Activated CD4-positive, alpha-beta memory T cell treated with anti-CD3 and anti-CD28 coated beads, Interleukin-2, amount 10 ng/mL, durations not matched to agents 7 days and 5 days (primary cell): ENCODE measurements around the gene RTF2. TPM values are rescaled to one million over a fixed set of nuclear protein-coding genes. Genes with fewer than 3 reads are reported as not detected.

ENCODE experiments used
- CTCF ChIA-PET: fragments of 350-600 bp; sonication (Branson Sonifier 250); formaldehyde crosslinking; loops from one replicate; lab custom pipeline; 2021; ENCODE audit warnings: antibody characterized with exemption, inconsistent platforms; lab: Charles Lee
- POLR2A ChIA-PET: fragments of 350-600 bp; sonication (Branson Sonifier 250); formaldehyde crosslinking; loops from one replicate; lab custom pipeline; 2021; ENCODE audit warnings: antibody characterized with exemption; lab: Charles Lee
- DNase-seq: peaks from one replicate; pipeline ENCODE4 v3.0.0-alpha.2; 2020
- H3K27ac Mint-ChIP-seq: one replicate; pipeline ENCODE4 v1.8.0; 2021; ENCODE audit warnings: mild to moderate bottlenecking, mixed read lengths
- H3K27me3 Mint-ChIP-seq: one replicate; pipeline ENCODE4 v1.8.0; 2021; ENCODE audit warnings: mixed read lengths
- H3K36me3 Mint-ChIP-seq: one replicate; pipeline ENCODE4 v1.8.0; 2021; ENCODE audit warnings: low read depth, mixed read lengths
- H3K4me1 Mint-ChIP-seq: one replicate; pipeline ENCODE4 v1.8.0; 2021; ENCODE audit warnings: mixed read lengths
- H3K4me3 Mint-ChIP-seq: one replicate; pipeline ENCODE4 v1.8.0; 2021; ENCODE audit warnings: mild to moderate bottlenecking, mixed read lengths
- H3K9me3 Mint-ChIP-seq: one replicate; pipeline ENCODE4 v1.8.0; 2021; ENCODE audit warnings: mixed read lengths
- total RNA-seq, 2 experiments: library from RNA; stranded (reverse); gene quantifications; one replicate each; pipeline ENCODE4 v1.2.3, GENCODE V29; 2021

Gene RTF2
- 100 to 1,000 TPM; 121 TPM for total RNA-seq

DNA sequence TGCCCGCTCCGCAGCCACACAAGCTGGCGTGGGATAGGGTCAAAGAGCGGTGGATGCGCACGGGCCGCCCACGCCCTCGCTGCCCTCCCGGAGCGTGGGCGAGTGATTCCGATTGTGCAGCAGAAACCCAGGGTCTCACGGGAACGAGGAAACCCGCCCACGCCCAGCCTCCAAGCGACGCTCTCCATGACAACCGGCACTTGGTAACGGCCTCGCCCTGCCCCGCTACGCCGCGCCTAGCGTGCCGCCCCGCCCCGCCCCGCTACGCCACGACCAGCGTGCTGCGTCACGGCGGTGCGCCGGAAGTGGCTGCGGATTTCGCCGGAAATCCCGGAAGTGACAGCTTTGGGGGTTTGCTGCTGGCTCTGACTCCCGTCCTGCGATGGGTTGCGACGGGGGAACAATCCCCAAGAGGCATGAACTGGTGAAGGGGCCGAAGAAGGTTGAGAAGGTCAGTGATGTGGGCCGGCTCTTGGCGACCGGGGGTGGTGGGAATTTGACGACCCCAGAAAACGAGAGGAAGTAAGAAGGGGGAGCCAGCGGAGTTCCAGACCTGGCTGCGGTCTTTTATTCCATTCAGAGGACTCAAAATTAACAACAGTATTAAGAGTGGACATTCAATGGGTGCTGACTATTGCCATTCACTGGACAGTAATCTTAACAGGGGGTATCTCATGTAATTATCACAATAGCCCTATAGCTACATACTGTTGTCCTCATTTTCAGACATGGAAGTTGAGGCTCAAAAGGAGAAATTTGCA, at the start of gene RTF2:
Gene RTF2 (plus strand): TSS at position 312 of the 761 bp plus-strand sequence. CDS start 71 bp downstream, at position 383.
- DNase-seq = peak; percentile 98
- H3K9me3 Mint-ChIP-seq = no peaks in the 10 kb centered on the region
- POLR2A ChIA-PET = interaction anchor here (1.0 to 2.6 kb wide), 13 partner anchors 8 to 109 kb away, joined by 3 to 41 read pairs (median 5); partner anchors contain the start of genes AURKA, CASS4 and CSTF1
- peak within 1 kb of the TSS; percentile 98 for H3K27ac Mint-ChIP-seq
- H3K36me3 Mint-ChIP-seq = peaks cover 28% of the 10 kb centered on the region
- CTCF ChIA-PET = interaction anchor here (0.8 to 2.2 kb wide), 6 partner anchors 57 to 110 kb away, joined by 3 to 12 read pairs (median 4); partner anchors contain the start of genes AURKA, CSTF1 and FAM210B
- no peaks in the 10 kb centered on the region for H3K27me3 Mint-ChIP-seq
- H3K4me3 Mint-ChIP-seq = peak within 1 kb of the TSS; percentile 100
- peaks cover 65% of the 10 kb centered on the region for H3K4me1 Mint-ChIP-seq

DNA sequence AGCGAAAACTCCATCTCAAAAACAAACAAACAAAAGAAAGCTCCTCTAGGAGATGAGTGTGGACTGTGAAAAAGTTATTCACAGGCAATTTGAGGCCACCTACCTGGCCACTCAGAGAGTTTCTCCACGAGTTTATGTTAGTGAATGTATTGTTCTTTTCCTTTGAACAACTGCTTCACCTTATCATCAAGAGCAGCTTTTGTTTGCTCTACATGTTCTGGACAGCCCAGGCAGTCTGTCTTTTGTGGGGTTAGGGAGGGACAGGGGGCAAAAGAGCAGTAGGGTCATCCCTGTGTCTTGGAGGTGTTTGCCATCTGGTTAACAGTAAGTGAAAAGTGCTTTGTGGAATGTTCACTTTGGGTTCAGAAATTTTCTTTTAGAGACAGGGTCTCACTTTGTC, 48.4 kb upstream of the RTF2 start:
- no peak for DNase-seq
- peaks cover 43% of the 10 kb centered on the region for H3K36me3 Mint-ChIP-seq
- H3K4me1 Mint-ChIP-seq = peaks cover 77% of the 10 kb centered on the region
- no peaks in the 10 kb centered on the region for H3K9me3 Mint-ChIP-seq
- ChIA-PET POLR2A (interaction anchor here (0.9 to 6.2 kb wide), 4 partner anchors 9 to 28 kb away, joined by 3 to 50 read pairs (median 12); partner anchors contain the start of genes AURKA and CSTF1), CTCF (no interaction called here)
- no peaks in the 10 kb centered on the region for H3K27me3 Mint-ChIP-seq
- H3K4me3 Mint-ChIP-seq = no peak overlapping the region
- no peak overlapping the region for H3K27ac Mint-ChIP-seq

- H3K27me3 Mint-ChIP-seq = no peaks in the 10 kb centered on the region
- no peak for DNase-seq
- H3K4me1 Mint-ChIP-seq = peaks cover 75% of the 10 kb centered on the region
- POLR2A ChIA-PET = interaction anchor here (0.9 to 3.8 kb wide), 5 partner anchors 8 to 33 kb away, joined by 3 to 28 read pairs (median 5); partner anchors contain the start of genes AURKA, CASS4 and CSTF1
- no peak overlapping the region for H3K4me3 Mint-ChIP-seq
- CTCF ChIA-PET = interaction anchor here (1.1 to 1.2 kb wide), 2 partner anchors 9 to 95 kb away, joined by 3 to 5 read pairs; partner anchors contain the start of gene CASS4
- H3K36me3 Mint-ChIP-seq = peaks cover 46% of the 10 kb centered on the region
- H3K9me3 Mint-ChIP-seq = no peaks in the 10 kb centered on the region
- peak overlapping the region; percentile 31 for H3K27ac Mint-ChIP-seq
These were observed 47.3 kb upstream of the RTF2 start for GRCh38 chr20:56420940-56421688.

DNA sequence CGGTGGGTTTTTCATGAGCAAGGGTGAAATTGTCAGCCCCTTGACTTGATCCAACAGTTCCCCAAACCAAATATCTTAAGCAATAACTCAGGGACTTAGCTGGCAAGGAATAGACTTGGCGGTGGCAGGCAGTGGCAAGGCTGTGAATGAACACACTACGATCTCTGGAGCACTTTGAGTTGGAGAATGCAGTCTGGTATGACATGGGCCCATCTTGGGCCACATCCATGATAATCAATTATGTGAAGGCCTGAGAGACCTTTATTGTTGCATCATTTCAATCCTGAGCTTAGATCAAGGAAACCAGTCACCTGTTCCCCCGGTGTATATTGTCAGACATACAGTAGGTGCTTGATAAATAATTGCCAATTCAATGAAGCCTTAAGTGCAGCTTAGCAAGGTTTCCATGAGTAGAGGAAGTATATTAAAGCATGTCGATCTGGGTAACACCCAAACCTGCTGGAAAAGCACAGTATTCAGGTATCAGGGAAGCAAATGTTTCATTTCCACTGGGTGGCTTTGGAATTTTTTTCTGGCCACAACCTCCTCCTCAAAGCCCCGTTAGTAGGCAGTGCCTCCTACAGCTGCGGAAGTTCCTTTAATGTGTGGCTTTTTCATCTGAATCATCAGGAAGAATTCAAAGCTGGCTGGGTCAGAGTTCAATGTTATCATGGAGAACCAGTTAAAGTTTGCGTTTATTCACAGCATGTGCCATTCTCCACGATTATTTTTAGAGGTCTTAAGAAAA, 46.2 kb upstream of the RTF2 start:
- Mint-ChIP-seq H3K4me1 (peaks cover 68% of the 10 kb centered on the region), H3K36me3 (peaks cover 40% of the 10 kb centered on the region), H3K4me3 (peak overlapping the region; percentile 8), H3K9me3 (no peaks in the 10 kb centered on the region), H3K27ac (peak overlapping the region; percentile 52), H3K27me3 (no peaks in the 10 kb centered on the region)
- ChIA-PET POLR2A (interaction anchor here (0.9 to 3.8 kb wide), 7 partner anchors 10 to 47 kb away, joined by 3 to 28 read pairs (median 4); partner anchors contain the start of genes AURKA, CASS4 and CSTF1), CTCF (interaction anchor here (1.1 to 1.8 kb wide), 2 partner anchors 9 to 94 kb away, joined by 3 to 6 read pairs; no protein-coding TSS in a partner anchor)
- DNase-seq = no peak

DNA sequence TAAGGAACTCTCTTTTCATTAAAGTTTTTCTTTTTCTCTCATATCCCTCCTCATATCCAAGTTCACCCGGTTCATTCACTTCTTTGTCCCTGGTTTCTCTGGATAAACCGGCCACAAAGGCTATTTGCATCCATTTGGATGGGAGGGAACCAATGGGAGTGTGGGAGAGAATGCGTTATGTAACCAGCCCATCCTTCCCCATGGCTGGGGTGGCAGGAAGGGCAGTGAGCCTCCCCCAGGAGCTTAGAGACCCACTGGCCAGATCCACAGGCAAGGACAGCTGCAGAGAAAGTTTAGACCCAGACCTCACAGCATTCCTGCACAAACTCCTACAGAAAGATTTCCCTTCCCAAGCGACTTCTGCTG, 45.6 kb upstream of the RTF2 start:
- H3K4me3 Mint-ChIP-seq = no peak overlapping the region
- peaks cover 68% of the 10 kb centered on the region for H3K4me1 Mint-ChIP-seq
- CTCF ChIA-PET = interaction anchor here (1.8 kb wide), 1 partner anchor 9 kb away, joined by 6 read pairs; no protein-coding TSS in a partner anchor
- H3K27me3 Mint-ChIP-seq = no peaks in the 10 kb centered on the region
- POLR2A ChIA-PET = interaction anchor here (0.9 to 3.8 kb wide), 7 partner anchors 10 to 47 kb away, joined by 3 to 28 read pairs (median 4); partner anchors contain the start of genes AURKA, CASS4 and CSTF1
- DNase-seq = no peak
- H3K9me3 Mint-ChIP-seq = no peaks in the 10 kb centered on the region
- H3K27ac Mint-ChIP-seq = no peak overlapping the region
- peaks cover 40% of the 10 kb centered on the region for H3K36me3 Mint-ChIP-seq

DNA sequence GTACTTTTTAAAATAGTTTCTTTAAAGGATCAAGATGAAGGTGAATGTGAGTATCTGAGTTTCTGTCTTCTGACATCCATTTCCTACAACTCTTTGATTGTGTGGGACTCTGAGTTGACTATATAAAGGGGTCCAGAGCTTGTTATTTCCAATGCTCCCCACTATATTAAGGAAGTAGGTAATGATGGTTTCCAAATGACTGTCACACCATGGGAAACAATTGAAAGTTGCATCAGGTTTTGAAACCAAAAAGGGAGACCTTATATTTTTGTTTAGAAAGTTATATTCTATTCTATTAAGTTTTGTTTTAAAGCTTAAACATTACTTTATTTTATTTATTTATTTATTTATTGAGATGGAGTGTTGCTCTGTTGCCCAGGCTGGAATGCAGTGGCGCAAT, 45.2 kb upstream of the RTF2 start:
- ChIA-PET CTCF (interaction anchor here (1.8 kb wide), 1 partner anchor 10 kb away, joined by 6 read pairs; no protein-coding TSS in a partner anchor), POLR2A (interaction anchor here (0.9 to 3.8 kb wide), 6 partner anchors 11 to 46 kb away, joined by 3 to 28 read pairs (median 6); partner anchors contain the start of genes AURKA, CASS4 and CSTF1)
- no peak overlapping the region for H3K27ac Mint-ChIP-seq
- H3K4me3 Mint-ChIP-seq = no peak overlapping the region
- peaks cover 67% of the 10 kb centered on the region for H3K4me1 Mint-ChIP-seq
- H3K27me3 Mint-ChIP-seq = no peaks in the 10 kb centered on the region
- H3K9me3 Mint-ChIP-seq = no peaks in the 10 kb centered on the region
- DNase-seq = no peak
- peaks cover 38% of the 10 kb centered on the region for H3K36me3 Mint-ChIP-seq

DNA sequence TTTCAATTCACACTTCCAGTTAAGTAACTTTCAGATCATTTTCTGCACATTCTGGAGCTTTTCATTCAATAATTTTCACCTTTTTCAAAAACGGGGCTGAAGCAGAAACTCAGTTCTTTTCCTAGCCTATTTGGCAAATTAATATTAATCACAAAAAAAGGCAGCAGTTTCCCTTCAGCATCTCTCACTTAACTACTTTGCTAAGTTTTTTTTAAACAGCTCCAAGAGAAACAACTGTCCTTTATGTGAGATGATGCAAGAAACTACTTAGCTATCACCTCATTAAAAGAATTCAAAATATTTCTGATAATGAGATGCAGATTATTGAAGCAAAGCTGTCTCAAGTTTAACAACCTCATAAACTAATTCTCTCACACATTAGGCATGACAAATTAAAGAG, 44.5 kb upstream of the RTF2 start:
- CTCF ChIA-PET = no interaction called here
- POLR2A ChIA-PET = interaction anchor here (1.8 to 3.8 kb wide), 2 partner anchors 11 to 31 kb away, joined by 7 to 28 read pairs; partner anchors contain the start of genes AURKA, CASS4 and CSTF1
- Mint-ChIP-seq H3K4me1 (peaks cover 67% of the 10 kb centered on the region), H3K4me3 (no peak overlapping the region), H3K36me3 (peaks cover 34% of the 10 kb centered on the region), H3K9me3 (no peaks in the 10 kb centered on the region), H3K27ac (no peak overlapping the region), H3K27me3 (no peaks in the 10 kb centered on the region)
- DNase-seq = no peak

- H3K9me3 Mint-ChIP-seq = no peaks in the 10 kb centered on the region
- no peak overlapping the region for H3K27ac Mint-ChIP-seq
- peaks cover 71% of the 10 kb centered on the region for H3K4me1 Mint-ChIP-seq
- POLR2A ChIA-PET = interaction anchor here (0.9 to 1.8 kb wide), 2 partner anchors 12 to 32 kb away, joined by 3 to 7 read pairs; partner anchors contain the start of genes AURKA and CSTF1
- H3K27me3 Mint-ChIP-seq = no peaks in the 10 kb centered on the region
- no peak for DNase-seq
- H3K4me3 Mint-ChIP-seq = no peak overlapping the region
- H3K36me3 Mint-ChIP-seq = peaks cover 40% of the 10 kb centered on the region
- CTCF ChIA-PET = interaction anchor here (0.7 kb wide), 1 partner anchor 19 kb away, joined by 3 read pairs; no protein-coding TSS in a partner anchor
These were observed 43.5 kb upstream of the RTF2 start for GRCh38 chr20:56424931-56425330.

DNA sequence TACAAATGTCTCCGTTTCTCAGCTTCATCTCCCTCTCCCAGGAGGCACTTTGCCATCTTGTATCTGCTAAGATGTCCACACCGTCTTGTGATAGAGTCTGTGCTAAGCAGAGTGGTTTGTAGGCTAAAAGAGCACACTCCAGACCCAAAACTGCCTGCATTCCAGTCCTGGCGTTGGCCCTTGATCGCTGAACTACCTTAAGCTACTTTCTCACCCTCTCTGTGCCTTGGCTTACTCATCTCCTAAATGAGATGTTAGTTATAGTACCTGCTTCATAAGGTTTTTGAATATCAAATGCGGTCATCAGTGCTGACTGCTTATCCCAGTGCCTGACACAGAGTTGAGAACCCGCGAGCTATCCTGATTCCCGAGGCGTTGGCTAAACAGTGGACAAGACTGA, 42.4 kb upstream of the RTF2 start:
- H3K4me3 Mint-ChIP-seq = no peak overlapping the region
- H3K4me1 Mint-ChIP-seq = peaks cover 71% of the 10 kb centered on the region
- DNase-seq = no peak
- CTCF ChIA-PET = no interaction called here
- no peaks in the 10 kb centered on the region for H3K9me3 Mint-ChIP-seq
- H3K36me3 Mint-ChIP-seq = peaks cover 44% of the 10 kb centered on the region
- H3K27me3 Mint-ChIP-seq = no peaks in the 10 kb centered on the region
- POLR2A ChIA-PET = interaction anchor here (0.7 to 1.6 kb wide), 2 partner anchors 8 to 13 kb away, joined by 3 to 8 read pairs; no protein-coding TSS in a partner anchor
- no peak overlapping the region for H3K27ac Mint-ChIP-seq

- POLR2A ChIA-PET = interaction anchor here (0.7 to 2.5 kb wide), 3 partner anchors 9 to 15 kb away, joined by 3 to 16 read pairs (median 8); partner anchors contain the start of gene CASS4
- Mint-ChIP-seq H3K4me3 (no peak overlapping the region), H3K9me3 (no peaks in the 10 kb centered on the region), H3K4me1 (peaks cover 63% of the 10 kb centered on the region), H3K27me3 (no peaks in the 10 kb centered on the region), H3K36me3 (peaks cover 43% of the 10 kb centered on the region), H3K27ac (no peak overlapping the region)
- CTCF ChIA-PET = no interaction called here
- no peak for DNase-seq
These were observed 41.5 kb upstream of the RTF2 start for GRCh38 chr20:56426926-56427325.

DNA sequence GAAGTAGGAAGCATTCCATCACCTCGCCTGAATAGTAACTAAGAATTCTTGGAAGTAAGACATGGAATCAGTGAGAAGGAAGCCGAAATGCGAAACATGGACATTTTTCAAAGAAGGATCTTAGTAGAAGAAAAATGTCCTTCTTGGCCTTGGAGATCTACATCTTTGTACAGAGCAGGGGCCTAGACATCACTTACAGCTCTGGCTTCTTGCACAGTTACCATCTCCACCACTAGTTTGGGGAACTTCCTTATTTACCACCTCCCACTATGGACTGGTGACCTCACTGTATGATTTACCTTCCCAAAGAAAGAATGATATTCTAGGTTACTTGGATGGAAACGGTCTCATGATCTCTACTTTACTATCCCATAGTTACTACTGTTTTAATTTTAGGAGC, 40.6 kb upstream of the RTF2 start:
- H3K27me3 Mint-ChIP-seq = no peaks in the 10 kb centered on the region
- H3K4me1 Mint-ChIP-seq = peaks cover 54% of the 10 kb centered on the region
- H3K36me3 Mint-ChIP-seq = peaks cover 37% of the 10 kb centered on the region
- H3K4me3 Mint-ChIP-seq = no peak overlapping the region
- H3K27ac Mint-ChIP-seq = no peak overlapping the region
- CTCF ChIA-PET = no interaction called here
- POLR2A ChIA-PET = interaction anchor here (0.9 to 2.9 kb wide), 4 partner anchors 9 to 16 kb away, joined by 3 to 16 read pairs (median 12); partner anchors contain the start of gene CASS4
- no peaks in the 10 kb centered on the region for H3K9me3 Mint-ChIP-seq
- no peak for DNase-seq
